WERI-Rb-1 (cell line): ENCODE data around the gene MANBA.

Experiments used
- DNase-seq: peaks from one replicate; pipeline ENCODE4 v3.0.0-alpha.2; 2020
- H3K27ac ChIP-seq: fragments of 250-450 bp; sonication (Bioruptor Pico); 2 replicates; pipeline ENCODE4 v1.5.1; 2020; ENCODE audit warnings: mild to moderate bottlenecking, moderate library complexity
- H3K27me3 ChIP-seq: fragments of 250-450 bp; sonication (Bioruptor Pico); 2 replicates; pipeline ENCODE4 v1.5.1; 2021; ENCODE audit warnings: mild to moderate bottlenecking, low read depth, moderate library complexity; ENCODE audit not compliant: insufficient read depth, severe bottlenecking
- H3K36me3 ChIP-seq: fragments of 250-450 bp; sonication (Bioruptor Pico); 2 replicates; pipeline ENCODE4 v1.5.1; 2020; ENCODE audit warnings: mild to moderate bottlenecking, moderate library complexity
- H3K4me3 ChIP-seq: 2 replicates; pipeline ENCODE4 v1.5.1; 2011; ENCODE audit warnings: low read depth, mild to moderate bottlenecking, control low read depth, low read length
- H3K9me3 ChIP-seq: fragments of 250-450 bp; sonication (Bioruptor Pico); 2 replicates; pipeline ENCODE4 v1.5.1; 2021; ENCODE audit warnings: mild to moderate bottlenecking, moderate library complexity; ENCODE audit not compliant: severe bottlenecking
- TF ChIP-seq, protein P1 (sequence below): IDR thresholded peaks from 2 replicates; pipeline ENCODE4 v1.5.1; 2011; ENCODE audit warnings: low read depth, mild to moderate bottlenecking, control low read depth, inconsistent platforms, low read length

MANBA gene

DNA sequence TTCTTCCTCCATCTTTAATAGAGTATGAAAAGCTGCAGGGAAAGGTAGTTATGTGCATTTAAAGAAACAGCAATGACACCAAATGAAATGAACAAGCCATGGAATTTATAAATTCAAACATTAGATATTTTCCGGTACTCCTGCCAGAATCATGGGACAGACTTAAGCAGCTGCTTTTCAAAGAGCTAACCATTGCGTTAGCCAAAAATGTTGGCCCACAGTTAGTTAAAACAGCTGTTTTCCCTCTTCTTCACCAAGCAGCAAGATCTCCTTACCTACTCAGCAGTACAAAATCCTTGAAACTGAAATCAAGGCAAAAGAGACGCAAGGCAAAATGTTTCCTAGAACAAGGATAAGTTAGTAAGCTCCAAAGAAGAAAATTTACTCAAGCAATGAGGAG, 64.0 kb downstream of the MANBA start:
- DNase-seq = no peak
- H3K27me3 ChIP-seq = no peaks in the 10 kb centered on the region
- no peak overlapping the region for H3K4me3 ChIP-seq
- no peaks in the 10 kb centered on the region for H3K9me3 ChIP-seq
- peaks cover 4% of the 10 kb centered on the region; the same call in 1 of the 2 replicates for H3K36me3 ChIP-seq
- TF ChIP-seq, protein P1, sequence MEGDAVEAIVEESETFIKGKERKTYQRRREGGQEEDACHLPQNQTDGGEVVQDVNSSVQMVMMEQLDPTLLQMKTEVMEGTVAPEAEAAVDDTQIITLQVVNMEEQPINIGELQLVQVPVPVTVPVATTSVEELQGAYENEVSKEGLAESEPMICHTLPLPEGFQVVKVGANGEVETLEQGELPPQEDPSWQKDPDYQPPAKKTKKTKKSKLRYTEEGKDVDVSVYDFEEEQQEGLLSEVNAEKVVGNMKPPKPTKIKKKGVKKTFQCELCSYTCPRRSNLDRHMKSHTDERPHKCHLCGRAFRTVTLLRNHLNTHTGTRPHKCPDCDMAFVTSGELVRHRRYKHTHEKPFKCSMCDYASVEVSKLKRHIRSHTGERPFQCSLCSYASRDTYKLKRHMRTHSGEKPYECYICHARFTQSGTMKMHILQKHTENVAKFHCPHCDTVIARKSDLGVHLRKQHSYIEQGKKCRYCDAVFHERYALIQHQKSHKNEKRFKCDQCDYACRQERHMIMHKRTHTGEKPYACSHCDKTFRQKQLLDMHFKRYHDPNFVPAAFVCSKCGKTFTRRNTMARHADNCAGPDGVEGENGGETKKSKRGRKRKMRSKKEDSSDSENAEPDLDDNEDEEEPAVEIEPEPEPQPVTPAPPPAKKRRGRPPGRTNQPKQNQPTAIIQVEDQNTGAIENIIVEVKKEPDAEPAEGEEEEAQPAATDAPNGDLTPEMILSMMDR = no peak
- no peak overlapping the region for H3K27ac ChIP-seq

DNA sequence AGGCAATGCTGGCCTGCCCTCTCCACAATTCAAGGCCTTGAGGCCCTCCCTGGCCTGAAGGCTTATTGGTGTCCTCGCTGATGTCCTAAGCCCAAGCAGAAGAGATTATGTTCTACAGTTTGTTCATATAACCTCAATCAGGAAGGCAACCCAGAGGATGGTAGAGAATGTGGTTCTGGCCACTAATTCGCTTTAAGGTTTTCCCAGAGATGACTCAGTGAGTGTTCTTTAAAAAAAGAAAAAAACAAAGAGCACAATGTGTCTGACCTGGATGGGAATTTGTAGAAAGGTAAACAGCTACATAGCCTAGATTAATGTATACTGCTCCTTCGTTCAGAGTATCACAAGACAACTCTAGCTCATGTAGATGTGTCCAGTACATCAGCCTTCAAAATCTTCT, 66.0 kb downstream of the MANBA start:
- no peaks in the 10 kb centered on the region for H3K27me3 ChIP-seq
- no peak overlapping the region for H3K4me3 ChIP-seq
- H3K27ac ChIP-seq = no peak overlapping the region
- DNase-seq = no peak
- no peaks in the 10 kb centered on the region for H3K9me3 ChIP-seq
- TF ChIP-seq, protein P1 = no peak
- H3K36me3 ChIP-seq = peaks cover 7% of the 10 kb centered on the region

GRCh38 chr4:102693861-102694260, 66.9 kb downstream of the MANBA start:
- TF ChIP-seq, protein P1 = no peak
- Histone ChIP-seq H3K27ac (no peak overlapping the region), H3K36me3 (peaks cover 13% of the 10 kb centered on the region), H3K9me3 (no peaks in the 10 kb centered on the region), H3K27me3 (no peaks in the 10 kb centered on the region), H3K4me3 (no peak overlapping the region)
- no peak for DNase-seq

DNA sequence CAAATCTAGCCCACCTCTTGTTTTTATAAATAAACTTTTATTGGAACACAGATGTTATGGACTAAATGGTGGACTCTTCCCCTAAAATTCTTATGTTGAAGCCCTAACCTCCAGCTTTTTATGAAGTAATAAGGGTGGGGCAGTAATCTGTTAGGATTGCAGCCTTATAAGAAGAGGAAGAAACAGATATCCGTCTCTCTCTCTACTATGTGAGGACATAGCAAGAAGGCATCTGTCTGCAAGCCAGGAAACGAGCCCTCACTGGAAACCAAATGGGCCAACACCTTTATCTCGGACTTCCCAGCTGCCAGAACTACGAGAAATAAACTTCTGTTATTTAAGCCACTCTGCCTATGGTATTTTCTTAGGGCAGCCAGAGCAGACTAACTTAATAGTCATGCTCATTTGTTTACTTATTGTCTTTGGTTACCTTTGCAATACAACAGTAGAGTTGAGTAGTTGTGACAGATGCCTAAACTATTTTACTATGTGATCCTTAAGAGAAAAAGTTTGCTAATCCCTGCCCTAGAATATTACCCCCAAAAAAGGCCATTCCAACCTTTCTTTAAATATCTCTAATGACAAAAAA, 67.4 kb downstream of the MANBA start:
- TF ChIP-seq, protein P1 = no peak
- no peak overlapping the region for H3K4me3 ChIP-seq
- DNase-seq = no peak
- H3K27ac ChIP-seq = no peak overlapping the region
- no peaks in the 10 kb centered on the region for H3K9me3 ChIP-seq
- peaks cover 13% of the 10 kb centered on the region for H3K36me3 ChIP-seq
- no peaks in the 10 kb centered on the region for H3K27me3 ChIP-seq

- Histone ChIP-seq H3K27ac (no peak overlapping the region), H3K36me3 (peaks cover 13% of the 10 kb centered on the region), H3K27me3 (no peaks in the 10 kb centered on the region), H3K9me3 (no peaks in the 10 kb centered on the region), H3K4me3 (no peak overlapping the region)
- TF ChIP-seq, protein P1 = no peak
- DNase-seq = no peak
These were observed 68.3 kb downstream of the MANBA start for GRCh38 chr4:102692474-102692873.

DNA sequence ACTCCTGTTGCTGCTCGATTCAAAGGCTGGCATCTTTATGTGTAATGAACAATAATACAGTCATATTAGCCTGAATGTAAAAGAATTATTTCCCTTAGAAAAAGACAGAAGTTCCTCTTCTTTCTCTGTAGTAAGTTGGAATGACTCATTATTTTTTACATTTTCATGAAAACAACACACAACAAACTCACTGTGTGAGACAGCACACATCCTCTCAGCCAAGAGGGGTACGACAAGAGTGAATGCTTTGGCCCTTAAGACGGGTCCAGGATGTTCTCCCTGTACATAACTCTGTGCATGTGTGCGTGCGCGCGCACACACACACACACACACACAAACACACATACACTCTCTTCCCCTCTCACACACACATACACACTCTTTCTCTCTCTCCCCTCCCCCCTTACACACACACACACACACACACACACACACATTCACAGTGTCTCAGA, 72.8 kb downstream of the MANBA start:
- no peak overlapping the region for H3K4me3 ChIP-seq
- TF ChIP-seq, protein P1 = no peak
- H3K27ac ChIP-seq = no peak overlapping the region
- DNase-seq = no peak
- no peaks in the 10 kb centered on the region for H3K27me3 ChIP-seq
- no peaks in the 10 kb centered on the region for H3K9me3 ChIP-seq
- peaks cover 9% of the 10 kb centered on the region for H3K36me3 ChIP-seq
